HepG2 (cell line): ENCODE data around the gene POLR3E. TPM values are rescaled to one million over a fixed set of nuclear protein-coding genes. Genes with fewer than 3 reads are reported as not detected.
A peak's percentile ranks its signal among the peaks of the same experiment; 100 is the strongest.

Experiments
- ATF1 ChIP-seq: IDR thresholded peaks from 2 replicates; pipeline ENCODE4 v1.6.1; 2016; ENCODE audit warnings: mild to moderate bottlenecking, control low read depth
- CENPT ChIP-seq: sonication (generic); formaldehyde crosslinking; IDR thresholded peaks from 2 replicates; pipeline ENCODE4 v1.8.0; 2022; ENCODE audit warnings: low read depth, mild to moderate bottlenecking, moderate library complexity, missing genetic modification reagents
- HCFC1 ChIP-seq: fragments of 150-350 bp; IDR thresholded peaks from 2 replicates; pipeline ENCODE4 v1.6.1; 2014; ENCODE audit warnings: low read depth, low read length
- PHF21A ChIP-seq: sonication (generic); formaldehyde crosslinking; IDR thresholded peaks from 2 replicates; pipeline ENCODE4 v1.5.0; 2020; ENCODE audit warnings: mild to moderate bottlenecking, missing genetic modification reagents
- REST ChIP-seq, 2 experiments: IDR thresholded peaks; 2 replicates each; pipeline ENCODE4 v1.6.1; 2011 to 2012; ENCODE audit warnings: low read length in 2 of 2, borderline replicate concordance in 1 of 2, low read depth in 1 of 2, mild to moderate bottlenecking in 1 of 2, moderate library complexity in 1 of 2
- SMC3 ChIP-seq: IDR thresholded peaks from 2 replicates; pipeline ENCODE4 v1.6.1; 2011; ENCODE audit warnings: low read length, improper control_type of control experiment
- STAG1 ChIP-seq: sonication (generic); formaldehyde crosslinking; IDR thresholded peaks from 2 replicates; pipeline ENCODE4 v1.4.0; 2020; ENCODE audit warnings: missing genetic modification reagents
- THAP11 ChIP-seq: IDR thresholded peaks from 2 replicates; pipeline ENCODE4 v1.6.1; 2016; ENCODE audit warnings: missing biosample characterization, missing genetic modification reagents
- THAP9 ChIP-seq: sonication (generic); formaldehyde crosslinking; IDR thresholded peaks from 2 replicates; pipeline ENCODE4; 2020; ENCODE audit warnings: missing genetic modification reagents, mild to moderate bottlenecking, borderline replicate concordance
- ZGPAT ChIP-seq: IDR thresholded peaks from 2 replicates; pipeline ENCODE4 v1.6.1; 2016; ENCODE audit warnings: mild to moderate bottlenecking
- ZNF574 ChIP-seq: sonication (generic); formaldehyde crosslinking; IDR thresholded peaks from 2 replicates; pipeline ENCODE4 v1.4.0; 2020; ENCODE audit warnings: missing genetic modification reagents
- ZNF607 ChIP-seq: sonication (generic); formaldehyde crosslinking; IDR thresholded peaks from 2 replicates; pipeline ENCODE4 v1.5.1; 2020; ENCODE audit warnings: missing genetic modification reagents, mild to moderate bottlenecking, borderline replicate concordance
- ZNF687 ChIP-seq: sonication (generic); formaldehyde crosslinking; IDR thresholded peaks from 2 replicates; pipeline ENCODE4 v1.5.1; 2020; ENCODE audit warnings: mild to moderate bottlenecking, missing genetic modification reagents, moderate library complexity
- polyA plus RNA-seq, 8 experiments: library from polyadenylated mRNA; depleted of rRNA in 3 of 8; stranded (reverse) in 7 of 8; unstranded in 1 of 8; fragments of >200 nt; fragmentation: Illumina TruSeq in 4 of 8; extraction: Trizol in 4 of 8; gene quantifications; 2 replicates each; pipeline versions ENCODE4 v1.2.1 to v1.2.3, GENCODE V29; 2011 to 2016; ENCODE audit warnings: low read depth in 4 of 8, missing spikeins in 1 of 8, mixed read lengths in 1 of 8; ENCODE audit not compliant: insufficient read depth in 1 of 8
- total RNA-seq, 5 experiments: library from RNA; depleted of rRNA; stranded (reverse); fragments of >200 nt; fragmentation: Illumina TruSeq; extraction: Trizol; gene quantifications; 2 replicates each; pipeline ENCODE4 v1.2.3, GENCODE V29; 2016; ENCODE audit warnings: low read depth in 1 of 5

Gene POLR3E
- total and polyA plus RNA-seq, 2 of the 13 experiments (the other 11 are each of a cell fraction or from before 2014, with no cell fraction given), result 135 to 262 TPM

GRCh38 chr16:22300427-22301071 is 3.3 kb downstream of the POLR3E start (continued):
- peak; percentile 71 for TF ChIP-seq ZNF687 (CRISPR knock-in tag)
- TF ChIP-seq ZGPAT (CRISPR knock-in tag), result no peak
- no peak for TF ChIP-seq ATF1 (CRISPR knock-in tag)
- peak; percentile 66 for TF ChIP-seq SMC3
- 0 out of 2 replicates have a peak, but pooled peaks have one; percentile 4 for TF ChIP-seq HCFC1
- no peak; the same call in 1 of the 2 replicates for TF ChIP-seq THAP11 (CRISPR knock-in tag)
- TF ChIP-seq REST (IDR thresholded peaks at IDR 0.05; ENCODE audit: borderline replicate concordance in 1 of 2, low read depth in 1 of 2, low read length in 2 of 2), result no peak
- TF ChIP-seq THAP9, result no peak
- TF ChIP-seq STAG1 (CRISPR knock-in tag), result peak; percentile 66
- TF ChIP-seq ZNF607 (CRISPR knock-in tag), result no peak
- peak; percentile 36; the same call in 1 of the 2 replicates for TF ChIP-seq ZNF574 (CRISPR knock-in tag)
- TF ChIP-seq PHF21A (CRISPR knock-in tag), result no peak
- TF ChIP-seq CENPT, result no peak
